Measurements from ENCODE around the gene ARFGAP3.

DNA sequence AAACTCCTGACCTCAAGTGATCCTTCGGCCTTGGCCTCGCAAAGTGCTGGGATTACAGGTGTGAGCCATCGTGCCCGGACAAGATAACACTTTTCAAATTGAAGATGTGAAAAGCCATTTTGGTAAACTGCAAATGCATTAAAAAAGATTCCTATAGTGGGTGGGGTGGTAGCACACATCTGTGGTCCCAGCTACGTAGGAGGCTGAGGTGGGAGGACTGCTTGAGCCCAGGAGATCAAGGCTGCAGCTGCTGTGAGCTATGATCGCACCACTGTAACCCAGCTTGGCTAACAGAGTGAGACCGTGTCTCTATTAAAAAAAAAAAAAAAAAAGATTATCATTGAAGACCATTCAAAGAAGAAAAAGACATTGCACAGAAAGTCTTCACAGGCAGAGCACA lies 16.9 kb upstream of the ARFGAP3 start:
- TF ChIP-seq EZH2 (IDR thresholded peaks at IDR 0.05) (no peak), POLR2AphosphoS5 (IDR thresholded peaks at IDR 0.05; ENCODE audit: borderline replicate concordance, low read depth, low read length) (no peak)

Data from SK-N-MC (cell line).